Midbrain (tissue), 1 donor: ENCODE measurements around the gene GRID1.

ENCODE experiments used
- DNase-seq: peaks from one replicate; lab custom pipeline; 2025; lab: John Stamatoyannopoulos, UW

GRID1 gene

GRCh38 chr10:86266446-86267242 is 100.0 kb downstream of the GRID1 start:
- no peak for DNase-seq

- no peak for DNase-seq
Observed at GRCh38 chr10:86265895-86266259, 100.7 kb downstream of the GRID1 start.

GRCh38 chr10:86265236-86265894 is 101.2 kb downstream of the GRID1 start:
- DNase-seq = peak; percentile 17

- DNase-seq = no peak
Observed at GRCh38 chr10:86264481-86265231, 101.9 kb downstream of the GRID1 start.

- DNase-seq = no peak
Observed at GRCh38 chr10:86263907-86264306, 102.7 kb downstream of the GRID1 start.

- DNase-seq = peak; percentile 54
Observed at GRCh38 chr10:86263209-86263608, 103.4 kb downstream of the GRID1 start.

- peak; percentile 92 for DNase-seq
Observed at GRCh38 chr10:86262688-86263181, 103.9 kb downstream of the GRID1 start.

- DNase-seq = peak; percentile 43
Observed at GRCh38 chr10:86261941-86262687, 104.5 kb downstream of the GRID1 start.

- DNase-seq = no peak
Observed at GRCh38 chr10:86261470-86261869, 105.1 kb downstream of the GRID1 start.

GRCh38 chr10:86260564-86260963 is 106.0 kb downstream of the GRID1 start:
- DNase-seq = no peak

GRCh38 chr10:86259901-86260562 is 106.6 kb downstream of the GRID1 start:
- DNase-seq = no peak

- no peak for DNase-seq
Observed at GRCh38 chr10:86258941-86259340, 107.7 kb downstream of the GRID1 start.

- DNase-seq = peak; percentile 84
Observed at GRCh38 chr10:86258499-86258898, 108.1 kb downstream of the GRID1 start.

GRCh38 chr10:86257683-86258082 is 108.9 kb downstream of the GRID1 start:
- no peak for DNase-seq

GRCh38 chr10:86256690-86257315 is 109.8 kb downstream of the GRID1 start:
- no peak for DNase-seq

- DNase-seq = no peak
Observed at GRCh38 chr10:86255405-86256251, 111.0 kb downstream of the GRID1 start.

GRCh38 chr10:86254526-86255174 is 111.9 kb downstream of the GRID1 start:
- no peak for DNase-seq

- DNase-seq = no peak
Observed at GRCh38 chr10:86254081-86254480, 112.5 kb downstream of the GRID1 start.
